CD4-positive, alpha-beta T cell treated with Interleukin-6 at 100 ng/mL for 8 hours (primary cell): ENCODE results near the gene KCNN3.

ENCODE experiments used
- DNase-seq: peaks from one replicate; pipeline ENCODE4 v3.0.0-alpha.2; 2020; ENCODE audit warnings: mixed read lengths, low spot score

The KCNN3 gene

GRCh38 chr1:154729031-154729442 is 141.0 kb downstream of the KCNN3 start:
- DNase-seq = no peak

DNA sequence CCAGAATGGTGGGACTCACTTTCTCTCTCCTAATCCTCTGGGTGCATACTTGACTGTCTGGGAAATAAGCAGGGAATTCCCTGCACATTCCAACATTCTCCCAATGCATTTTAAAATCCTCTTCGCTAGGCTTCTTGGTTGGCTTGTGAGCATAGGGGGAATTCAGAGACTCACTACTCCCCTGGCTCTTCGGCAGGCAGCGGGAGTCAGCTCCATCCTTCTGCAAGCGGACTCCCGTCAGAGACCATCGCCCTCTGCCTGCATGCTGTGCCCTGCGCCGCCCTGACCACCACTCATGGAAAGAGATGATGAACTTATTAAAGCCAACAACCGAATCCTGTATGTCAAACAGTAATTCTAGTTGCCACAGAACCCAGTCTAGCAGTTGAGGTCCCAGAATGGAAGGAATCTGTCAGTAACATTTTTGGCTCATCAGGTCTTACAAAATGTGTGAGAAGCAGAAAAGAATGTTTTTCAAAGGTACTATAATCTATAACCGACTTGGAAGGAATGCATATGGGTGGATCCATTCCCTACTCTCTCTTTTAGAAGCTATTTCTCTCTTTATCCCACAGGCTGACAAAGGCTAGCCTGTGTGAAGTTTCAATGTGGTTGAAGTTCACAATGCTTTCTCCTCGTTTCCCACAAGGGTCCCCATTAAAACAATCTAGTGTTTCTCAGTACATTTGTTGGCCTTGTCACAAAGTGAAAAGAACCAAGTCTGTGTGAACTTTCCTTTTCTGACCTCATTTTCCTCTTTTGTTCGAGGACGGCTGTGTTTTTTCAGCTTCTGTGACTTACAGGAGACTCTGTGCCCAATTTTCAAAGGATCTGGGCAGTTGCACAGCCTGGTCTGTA is 143.0 kb downstream of the KCNN3 start:
- DNase-seq = no peak

DNA sequence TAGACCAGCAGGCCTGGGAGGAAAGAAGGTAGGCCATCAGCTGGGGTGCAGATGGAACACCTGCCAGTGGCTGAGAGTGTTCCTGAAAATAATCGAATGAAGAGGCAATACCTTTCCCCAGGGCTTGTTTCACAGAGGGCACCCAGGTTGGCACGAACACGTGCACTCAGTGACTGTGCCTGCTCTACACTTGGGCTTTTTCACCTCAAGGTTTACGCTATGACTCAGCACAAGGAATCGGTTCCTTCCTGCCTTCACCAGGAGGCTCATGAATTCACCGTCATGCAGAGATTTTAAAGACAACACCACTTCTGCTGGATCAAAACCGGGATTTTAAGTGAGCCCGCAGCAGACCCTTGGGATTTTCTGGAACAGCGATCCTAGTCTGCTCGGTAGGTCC is 143.6 kb downstream of the KCNN3 start:
- DNase-seq = no peak

DNA sequence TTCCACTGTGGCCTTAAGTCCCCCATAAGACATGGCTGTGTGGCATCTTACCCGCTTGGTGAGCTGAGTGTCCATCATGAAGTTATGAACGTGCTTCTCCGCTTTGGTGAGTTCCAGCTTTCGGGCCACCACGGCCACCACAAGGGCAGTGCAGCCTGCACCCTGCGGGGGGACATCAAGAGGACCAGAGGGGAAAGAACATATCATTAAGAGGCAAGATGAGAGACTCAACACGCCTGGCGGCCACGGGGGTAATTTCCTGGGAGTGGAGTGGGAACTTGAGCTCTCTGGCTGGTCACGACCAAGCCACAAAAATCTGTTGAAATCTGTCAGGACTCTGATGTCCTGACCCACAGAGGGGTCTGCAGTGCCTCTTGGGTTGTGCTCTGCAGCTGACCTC is 144.2 kb downstream of the KCNN3 start:
- no peak for DNase-seq

- DNase-seq = no peak
These were observed 149.5 kb downstream of the KCNN3 start for GRCh38 chr1:154720328-154721297.

DNA sequence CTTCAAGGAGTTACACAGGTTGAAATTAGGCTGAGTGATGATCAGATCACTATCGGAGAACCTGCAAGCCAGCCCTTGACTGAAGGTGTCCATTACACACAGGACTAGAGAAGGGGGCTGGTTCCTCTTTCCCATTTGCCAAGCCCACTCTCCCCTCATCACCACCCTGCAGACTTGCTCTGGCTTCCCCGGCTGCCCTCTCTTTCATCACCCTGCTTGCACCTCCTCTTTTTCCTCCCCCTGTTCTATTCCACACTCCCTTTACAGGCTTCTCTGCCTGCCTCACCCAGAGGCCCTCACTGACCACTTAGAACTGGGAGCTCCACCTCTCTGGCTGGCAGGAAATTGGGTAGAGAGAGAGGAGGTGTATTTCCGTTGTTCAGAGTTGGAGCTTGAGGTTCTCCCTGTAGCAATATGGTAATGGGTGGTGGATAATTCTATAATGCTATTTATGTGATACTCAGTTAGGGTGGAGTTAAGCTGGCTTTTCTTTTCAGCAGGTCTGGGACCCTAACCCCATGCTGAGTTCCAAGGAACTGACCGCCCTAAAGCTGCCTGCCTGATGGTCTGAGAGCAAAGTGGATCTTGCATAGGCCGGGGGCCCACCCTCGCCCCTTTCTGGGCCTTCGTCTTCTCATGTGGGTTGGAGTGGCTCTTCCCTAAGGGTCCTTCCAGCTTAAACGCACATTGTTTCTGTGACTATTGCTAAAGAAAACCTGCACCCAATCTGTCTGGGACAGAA is 150.3 kb downstream of the KCNN3 start:
- no peak for DNase-seq

- no peak for DNase-seq
These were observed 151.5 kb downstream of the KCNN3 start for GRCh38 chr1:154718566-154718965.

DNA sequence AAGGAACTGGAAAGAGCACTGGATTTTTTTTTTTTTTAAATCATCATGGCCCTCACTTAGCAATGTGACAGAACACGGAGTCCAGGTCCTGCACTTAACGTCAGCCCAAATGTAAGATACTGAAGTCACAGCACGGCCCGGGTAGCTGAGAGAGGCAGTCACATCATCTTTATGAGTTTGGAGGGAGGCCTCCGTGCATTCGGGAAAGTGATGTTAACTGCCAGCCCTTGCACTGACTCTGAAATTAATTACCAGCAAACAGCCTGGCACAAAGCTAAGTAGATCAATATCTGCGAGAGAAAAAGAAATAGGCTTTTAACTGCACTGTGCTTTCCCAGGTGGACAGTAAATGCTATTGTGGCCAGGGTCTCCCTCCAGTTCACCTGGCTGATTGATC is 152.6 kb downstream of the KCNN3 start:
- DNase-seq = no peak

DNA sequence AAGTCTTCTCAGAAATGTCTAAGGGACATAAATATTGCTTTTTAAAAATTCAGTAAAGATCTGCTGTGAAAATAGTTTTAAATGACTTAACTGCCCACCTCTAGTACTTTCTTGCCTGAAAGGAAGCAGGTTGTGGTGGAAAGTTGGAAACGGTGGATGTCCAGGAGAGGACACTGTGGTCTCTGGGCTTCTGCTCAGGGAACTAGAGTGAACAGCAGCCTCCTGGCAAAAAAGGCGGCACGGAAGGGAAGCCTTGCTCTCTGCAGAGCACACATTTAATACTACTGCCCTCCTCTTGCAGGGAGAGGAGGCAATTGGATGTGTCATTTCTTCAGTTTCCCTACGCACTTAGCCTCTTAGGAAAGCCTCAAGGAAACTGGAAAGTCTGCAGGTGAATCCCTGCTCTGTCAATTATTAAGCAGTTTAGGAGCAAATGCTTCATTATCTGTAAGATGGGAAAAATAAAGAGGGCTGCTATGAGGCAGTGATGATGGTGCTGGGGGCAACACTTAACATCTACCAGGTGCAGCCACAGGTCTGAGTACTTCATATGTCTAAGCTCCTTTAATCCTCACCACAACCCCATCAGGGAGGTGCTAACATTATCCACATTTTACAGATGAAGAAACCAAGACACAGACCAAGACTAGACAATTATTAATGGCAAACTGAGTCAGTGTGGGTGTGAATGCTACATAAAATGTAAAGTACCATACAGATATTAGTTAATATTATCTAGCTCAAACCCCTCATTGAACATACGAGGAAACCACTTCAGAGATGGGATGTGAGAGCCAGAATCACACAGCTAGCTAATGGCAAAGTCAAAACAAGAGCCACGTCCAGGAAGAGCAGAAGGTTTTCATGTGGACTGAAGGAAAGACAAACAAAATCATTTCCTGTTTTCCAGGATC is 153.2 kb downstream of the KCNN3 start:
- no peak for DNase-seq

DNA sequence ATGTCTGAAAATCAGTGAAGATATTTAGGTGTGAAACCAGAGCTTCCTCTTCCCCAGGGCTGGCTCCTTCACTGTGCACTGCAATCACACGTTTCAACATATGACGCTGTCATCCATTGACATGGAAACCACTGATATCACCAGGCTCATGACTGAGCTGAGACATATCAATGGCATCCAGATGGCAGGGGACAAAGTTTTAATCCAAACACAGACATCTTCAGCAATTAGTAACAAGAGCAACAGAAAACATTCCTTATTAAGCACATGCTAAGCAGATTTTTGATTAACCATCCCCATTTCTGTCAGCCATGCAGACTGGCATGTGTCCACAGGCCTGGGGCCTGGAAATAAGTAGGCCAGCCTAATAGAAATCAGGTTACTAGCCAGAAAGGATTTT is 154.1 kb downstream of the KCNN3 start:
- no peak for DNase-seq

DNA sequence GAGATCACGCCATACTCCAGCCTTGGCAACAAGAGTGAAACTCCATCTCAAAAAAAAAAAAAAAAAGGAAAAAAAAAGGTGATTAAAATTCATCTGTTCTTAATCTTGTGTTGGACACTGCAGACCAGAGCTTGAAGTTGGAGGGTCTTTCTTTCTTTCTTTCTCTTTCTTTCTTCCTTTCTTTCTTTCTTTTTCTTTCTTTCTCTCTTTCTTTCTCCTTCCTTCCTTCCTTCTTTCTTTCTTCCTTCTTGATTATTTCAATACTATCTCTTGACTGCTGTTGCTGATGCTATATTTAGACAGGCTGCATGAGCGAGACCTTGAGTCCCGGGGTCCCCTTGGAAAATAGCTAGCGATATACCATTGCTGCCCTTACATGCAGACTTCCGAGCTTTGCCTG is 154.7 kb downstream of the KCNN3 start:
- DNase-seq = no peak

GRCh38 chr1:154714638-154715037 is 155.4 kb downstream of the KCNN3 start:
- no peak for DNase-seq

DNA sequence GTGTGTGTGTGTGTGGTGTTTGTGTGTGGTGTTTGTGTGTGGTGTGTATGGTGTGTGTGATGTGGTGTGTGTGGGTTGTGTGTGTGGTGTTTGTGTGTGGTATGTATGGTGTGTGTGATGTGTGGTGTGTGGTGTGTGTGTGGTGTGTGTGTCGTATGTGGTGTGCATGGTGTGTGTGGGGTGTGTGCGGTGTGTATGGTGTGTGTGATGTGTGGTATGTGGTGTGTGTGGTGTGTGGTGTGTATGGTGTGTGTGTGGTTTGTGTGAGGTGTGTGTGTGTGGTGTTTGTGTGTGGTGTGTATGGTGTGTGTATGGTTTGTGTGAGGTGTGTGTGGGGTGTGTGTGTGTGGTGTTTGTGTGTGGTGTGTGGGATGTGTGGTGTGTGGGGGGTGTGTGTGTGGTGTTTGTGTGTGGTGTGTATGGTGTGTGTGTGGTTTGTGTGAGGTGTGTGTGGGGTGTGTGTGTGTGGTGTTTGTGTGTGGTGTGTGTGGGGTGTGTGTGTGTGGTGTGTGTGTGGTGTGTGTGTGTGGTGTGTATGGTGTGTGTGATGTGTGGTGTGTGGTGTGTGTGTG is 155.9 kb downstream of the KCNN3 start:
- no peak for DNase-seq

DNA sequence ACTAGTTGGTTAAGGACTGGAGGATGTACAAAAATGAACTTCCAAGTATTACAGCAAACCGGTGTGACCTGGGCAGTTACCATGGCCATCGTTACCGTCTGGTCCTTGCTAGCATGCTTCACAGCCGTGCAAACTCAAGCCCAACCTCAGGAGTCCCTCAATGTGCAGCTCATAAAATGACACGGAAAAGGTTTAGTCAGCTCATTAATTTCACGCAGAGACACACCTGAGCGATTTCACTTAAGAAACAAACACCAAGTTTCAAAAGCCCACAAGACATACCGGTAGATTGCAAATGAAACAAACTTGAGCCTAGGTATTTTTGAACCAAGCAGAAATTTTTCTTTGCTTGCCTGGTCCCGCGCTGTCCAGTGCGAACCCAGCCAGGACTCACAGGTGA is 157.1 kb downstream of the KCNN3 start:
- no peak for DNase-seq

DNA sequence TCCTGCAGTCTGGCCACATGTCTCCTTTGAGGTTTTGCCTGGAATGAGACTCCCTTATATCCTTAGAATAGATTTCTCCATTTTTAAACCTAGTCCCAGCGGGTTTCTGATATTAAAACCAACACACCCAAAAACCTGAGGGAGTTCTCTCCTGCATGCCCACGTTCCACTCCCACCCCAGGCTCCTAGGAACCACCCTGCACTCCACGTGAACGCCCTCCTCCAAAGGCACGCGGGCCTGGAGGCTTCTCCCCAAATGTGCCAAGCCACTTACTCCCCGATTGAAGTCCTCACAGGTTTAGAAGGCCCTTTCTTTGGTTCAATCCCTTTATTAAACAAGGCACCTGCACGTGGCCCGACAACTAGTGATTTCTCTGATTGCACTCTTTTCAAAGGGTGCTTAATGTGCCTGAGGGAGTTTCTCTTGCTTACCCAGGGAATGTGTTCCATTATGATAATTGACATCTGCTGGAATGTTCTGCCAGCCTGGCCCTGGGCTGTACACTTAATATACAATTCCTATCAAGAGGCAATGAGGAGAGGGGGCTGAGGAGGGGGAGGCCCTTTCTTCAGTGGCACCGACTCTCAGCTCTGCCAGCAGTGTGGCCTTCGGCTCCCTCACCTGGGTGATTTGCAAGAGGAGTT is 157.8 kb downstream of the KCNN3 start:
- no peak for DNase-seq

GRCh38 chr1:154711416-154711815 is 158.7 kb downstream of the KCNN3 start:
- no peak for DNase-seq

GRCh38 chr1:154710106-154710505 is 160.0 kb downstream of the KCNN3 start:
- DNase-seq = no peak

DNA sequence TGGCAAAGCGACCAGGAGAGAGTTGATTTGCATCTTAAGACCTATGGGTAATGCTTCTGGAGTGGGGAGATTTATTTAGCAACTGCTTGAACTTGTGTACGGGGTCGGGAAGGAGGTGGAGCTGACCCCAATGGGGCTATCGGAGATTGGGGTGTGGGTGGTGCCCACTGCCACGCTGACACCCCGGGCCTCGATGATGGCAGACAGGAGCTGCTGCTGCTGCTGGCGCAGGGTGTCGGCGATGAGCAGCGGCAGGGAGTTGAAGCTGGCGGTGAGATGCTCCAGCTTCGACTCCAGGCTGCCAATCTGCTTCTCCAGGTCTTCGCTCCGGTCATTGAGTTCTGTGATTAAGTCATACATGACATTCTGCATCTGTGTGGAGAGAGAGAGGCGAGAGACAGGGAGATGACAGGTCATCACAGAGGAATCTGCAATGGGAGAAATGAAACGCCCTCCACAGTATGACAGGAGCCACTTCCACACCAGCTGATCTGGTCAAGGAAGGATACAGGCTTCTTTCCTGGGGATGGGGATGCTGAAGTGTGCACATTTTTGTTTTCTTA is 162.1 kb downstream of the KCNN3 start:
- no peak for DNase-seq

DNA sequence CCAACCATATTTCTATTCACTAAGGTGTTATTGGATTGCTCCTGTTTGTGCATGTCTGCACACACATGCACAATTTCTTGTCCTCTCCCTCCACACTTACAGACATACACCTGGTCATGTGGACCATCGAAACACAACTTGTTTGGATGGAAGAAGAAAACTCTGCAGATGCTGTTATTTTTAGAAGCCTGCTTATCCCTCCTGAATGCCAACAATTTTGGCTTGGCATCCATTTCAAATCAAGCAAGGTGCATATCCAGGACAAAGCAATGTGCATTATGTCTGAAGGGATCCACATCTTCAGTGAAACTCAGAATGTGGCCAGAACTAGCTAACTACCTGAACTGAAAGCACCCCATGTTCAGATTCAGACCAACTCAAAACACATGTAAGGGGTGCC is 163.2 kb downstream of the KCNN3 start:
- no peak for DNase-seq

DNA sequence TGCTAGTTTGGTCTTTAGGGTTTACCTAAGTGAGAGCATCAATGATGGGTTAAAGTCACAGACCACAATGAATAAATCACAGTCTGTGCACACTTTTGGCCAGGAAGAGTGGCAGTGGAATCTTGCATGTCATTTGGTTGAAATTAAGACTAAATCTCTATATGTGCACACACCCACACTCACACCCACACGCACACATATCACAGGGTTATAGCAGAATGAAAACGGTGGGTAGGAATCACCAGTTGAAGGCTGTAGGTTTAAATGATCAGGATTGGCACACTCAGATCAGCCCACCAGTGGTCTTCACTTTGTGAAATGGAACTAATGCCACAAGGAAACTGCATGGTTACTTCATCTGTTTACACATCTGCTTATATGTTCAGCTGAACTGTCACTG is 164.5 kb downstream of the KCNN3 start:
- DNase-seq = no peak
